Chondrocyte (in vitro differentiated cells): ENCODE measurements around the gene ABCB9. TPM values are rescaled to one million over a fixed set of nuclear protein-coding genes. Genes with fewer than 3 reads are reported as not detected.

Experiments used
- DNase-seq: peaks from one replicate; pipeline ENCODE4 v3.0.0; 2021; ENCODE audit warnings: mixed read lengths, low spot score
- H3K27ac Mint-ChIP-seq: one replicate; pipeline ENCODE4 v1.8.0; 2021; ENCODE audit warnings: mild to moderate bottlenecking, moderate library complexity, mixed read lengths; ENCODE audit not compliant: unreplicated experiment
- H3K27me3 Mint-ChIP-seq: 2 replicates; pipeline ENCODE4 v1.8.0; 2021; ENCODE audit warnings: low read depth, mixed read lengths
- H3K36me3 Mint-ChIP-seq: 2 replicates; pipeline ENCODE4 v1.8.0; 2021; ENCODE audit warnings: low read depth, mixed read lengths
- H3K4me1 Mint-ChIP-seq: 2 replicates; pipeline ENCODE4 v1.8.0; 2021; ENCODE audit warnings: low read depth, mild to moderate bottlenecking, mixed read lengths
- H3K4me3 Mint-ChIP-seq: one replicate; pipeline ENCODE4 v1.8.0; 2021; ENCODE audit warnings: mild to moderate bottlenecking, moderate library complexity, mixed read lengths; ENCODE audit not compliant: unreplicated experiment
- H3K9me3 Mint-ChIP-seq: 2 replicates; pipeline ENCODE4 v1.8.0; 2021; ENCODE audit warnings: low read depth, mixed read lengths
- total RNA-seq: library from RNA; stranded (reverse); gene quantifications from 3 replicates; pipeline ENCODE4 v1.2.1, GENCODE V29; 2021
- TF ChIP-seq, protein P1 (sequence below): fragments of 200-600 bp; sonication (generic); IDR thresholded peaks from 2 replicates; pipeline ENCODE4 v1.5.0; 2021; ENCODE audit warnings: antibody characterized with exemption, mild to moderate bottlenecking, moderate library complexity

Gene ABCB9
- total RNA-seq, 1 donor from 2014 or later = 14.2 TPM

DNA sequence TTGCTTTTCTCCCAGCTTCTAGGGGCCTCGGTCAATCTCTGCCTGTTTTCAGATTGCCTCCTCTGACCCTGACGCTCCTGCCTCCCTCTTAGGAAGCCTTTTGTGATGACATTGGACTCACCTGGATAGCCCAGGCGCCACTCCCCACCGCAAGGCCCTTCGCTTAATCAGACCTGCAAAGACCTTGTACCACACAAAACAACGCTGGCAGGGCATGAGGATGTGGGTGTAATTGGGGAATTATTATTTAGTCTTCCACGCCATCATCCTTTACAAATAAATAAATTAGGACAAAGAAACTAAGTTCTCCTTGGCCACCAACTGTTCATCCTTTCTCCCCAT lies 62.6 kb downstream of the ABCB9 start:
- Mint-ChIP-seq H3K27ac (no peak overlapping the region), H3K36me3 (no peaks in the 10 kb centered on the region), H3K9me3 (no peaks in the 10 kb centered on the region), H3K4me3 (no peak overlapping the region), H3K27me3 (no peaks in the 10 kb centered on the region), H3K4me1 (peaks cover 2% of the 10 kb centered on the region)
- DNase-seq = no peak
- TF ChIP-seq, protein P1, sequence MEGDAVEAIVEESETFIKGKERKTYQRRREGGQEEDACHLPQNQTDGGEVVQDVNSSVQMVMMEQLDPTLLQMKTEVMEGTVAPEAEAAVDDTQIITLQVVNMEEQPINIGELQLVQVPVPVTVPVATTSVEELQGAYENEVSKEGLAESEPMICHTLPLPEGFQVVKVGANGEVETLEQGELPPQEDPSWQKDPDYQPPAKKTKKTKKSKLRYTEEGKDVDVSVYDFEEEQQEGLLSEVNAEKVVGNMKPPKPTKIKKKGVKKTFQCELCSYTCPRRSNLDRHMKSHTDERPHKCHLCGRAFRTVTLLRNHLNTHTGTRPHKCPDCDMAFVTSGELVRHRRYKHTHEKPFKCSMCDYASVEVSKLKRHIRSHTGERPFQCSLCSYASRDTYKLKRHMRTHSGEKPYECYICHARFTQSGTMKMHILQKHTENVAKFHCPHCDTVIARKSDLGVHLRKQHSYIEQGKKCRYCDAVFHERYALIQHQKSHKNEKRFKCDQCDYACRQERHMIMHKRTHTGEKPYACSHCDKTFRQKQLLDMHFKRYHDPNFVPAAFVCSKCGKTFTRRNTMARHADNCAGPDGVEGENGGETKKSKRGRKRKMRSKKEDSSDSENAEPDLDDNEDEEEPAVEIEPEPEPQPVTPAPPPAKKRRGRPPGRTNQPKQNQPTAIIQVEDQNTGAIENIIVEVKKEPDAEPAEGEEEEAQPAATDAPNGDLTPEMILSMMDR = no peak

DNA sequence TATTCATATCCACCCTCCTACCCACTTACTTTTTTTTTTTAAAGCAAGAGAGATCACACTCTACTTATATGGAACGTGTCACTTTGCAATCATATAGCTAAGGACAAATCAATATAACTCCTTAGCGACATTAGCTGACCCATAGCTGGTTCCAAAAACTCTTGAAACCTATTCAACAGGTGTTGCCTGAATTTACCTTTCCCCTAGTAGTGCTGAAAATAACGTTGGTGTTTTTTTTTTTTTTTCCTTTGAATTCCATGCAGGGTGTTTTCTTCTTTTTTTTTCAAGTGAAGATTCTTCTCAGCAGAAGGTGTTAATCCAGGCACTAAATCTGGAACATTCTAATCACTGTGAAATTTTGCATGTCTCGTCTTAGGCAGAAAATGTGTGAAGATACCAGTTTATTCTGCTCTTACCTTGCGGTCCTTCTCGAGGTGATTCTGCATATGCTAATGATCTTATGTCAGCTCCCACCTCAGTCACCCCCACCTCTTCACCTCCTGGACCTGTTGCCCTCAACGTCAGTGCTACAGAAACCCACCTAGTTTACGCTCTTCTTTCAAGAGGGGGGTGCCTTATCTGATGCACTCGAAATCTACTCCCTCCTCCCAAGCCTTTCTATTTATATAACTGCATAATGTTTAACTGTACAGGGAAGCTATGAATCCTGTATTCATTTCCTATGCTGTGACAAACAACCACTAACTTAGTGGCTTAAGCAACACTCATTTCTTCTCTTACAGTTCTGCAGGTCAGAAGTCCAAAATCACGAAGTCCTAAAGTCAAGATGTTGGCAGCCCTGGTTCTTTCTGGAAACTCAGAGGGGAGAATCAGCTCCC lies 63.2 kb downstream of the ABCB9 start:
- Mint-ChIP-seq H3K4me3 (no peak overlapping the region), H3K27ac (no peak overlapping the region), H3K4me1 (peaks cover 6% of the 10 kb centered on the region), H3K27me3 (no peaks in the 10 kb centered on the region), H3K9me3 (no peaks in the 10 kb centered on the region), H3K36me3 (no peaks in the 10 kb centered on the region)
- TF ChIP-seq, protein P1 = no peak
- DNase-seq = no peak

DNA sequence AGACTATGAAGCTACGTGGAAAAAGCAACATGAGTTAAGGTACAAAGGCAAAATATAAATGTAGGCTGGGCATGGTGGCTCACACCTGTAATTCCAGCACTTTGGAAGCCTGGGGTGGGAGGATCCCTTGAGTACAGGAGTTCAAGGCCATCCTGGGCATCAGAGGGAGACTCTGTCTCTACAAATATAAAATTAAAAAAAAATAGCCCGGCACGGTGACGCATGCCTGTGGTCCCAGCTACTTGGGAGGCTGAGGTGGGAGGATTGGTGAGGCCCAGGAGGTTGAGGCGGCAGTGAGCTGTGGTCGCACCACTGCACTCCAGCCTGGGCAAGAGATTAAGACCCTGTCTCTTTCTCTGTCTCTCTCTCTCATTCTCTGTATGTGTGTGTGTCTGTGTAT lies 66.4 kb downstream of the ABCB9 start:
- Mint-ChIP-seq H3K9me3 (peaks cover 6% of the 10 kb centered on the region), H3K27ac (no peak overlapping the region), H3K4me3 (no peak overlapping the region), H3K4me1 (peaks cover 15% of the 10 kb centered on the region), H3K27me3 (no peaks in the 10 kb centered on the region), H3K36me3 (no peaks in the 10 kb centered on the region)
- TF ChIP-seq, protein P1 = no peak
- DNase-seq = no peak

DNA sequence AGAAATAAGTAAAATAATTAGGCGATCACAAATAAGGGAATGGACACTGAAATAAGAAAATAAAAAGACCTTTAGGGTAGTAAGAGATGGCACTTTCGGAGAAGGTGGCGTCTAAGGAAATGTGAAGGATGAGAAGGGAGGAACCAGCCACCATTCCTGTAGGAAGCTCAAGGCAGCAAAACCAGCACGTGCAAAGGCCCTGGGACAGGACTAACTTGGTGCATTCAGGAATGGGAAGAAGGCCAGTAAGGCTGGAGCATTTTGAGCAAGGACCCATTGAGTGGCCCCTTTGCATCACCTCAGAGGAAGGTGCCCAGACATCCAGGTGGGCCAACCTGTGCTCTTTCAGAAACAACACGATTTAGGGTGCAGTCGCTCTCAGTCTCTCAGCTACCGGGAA lies 69.6 kb downstream of the ABCB9 start:
- DNase-seq = no peak
- peak overlapping the region; percentile 93 for H3K4me3 Mint-ChIP-seq
- TF ChIP-seq, protein P1 = no peak
- H3K4me1 Mint-ChIP-seq = peaks cover 46% of the 10 kb centered on the region
- H3K9me3 Mint-ChIP-seq = peaks cover 6% of the 10 kb centered on the region
- no peak overlapping the region for H3K27ac Mint-ChIP-seq
- H3K27me3 Mint-ChIP-seq = no peaks in the 10 kb centered on the region
- H3K36me3 Mint-ChIP-seq = no peaks in the 10 kb centered on the region

DNA sequence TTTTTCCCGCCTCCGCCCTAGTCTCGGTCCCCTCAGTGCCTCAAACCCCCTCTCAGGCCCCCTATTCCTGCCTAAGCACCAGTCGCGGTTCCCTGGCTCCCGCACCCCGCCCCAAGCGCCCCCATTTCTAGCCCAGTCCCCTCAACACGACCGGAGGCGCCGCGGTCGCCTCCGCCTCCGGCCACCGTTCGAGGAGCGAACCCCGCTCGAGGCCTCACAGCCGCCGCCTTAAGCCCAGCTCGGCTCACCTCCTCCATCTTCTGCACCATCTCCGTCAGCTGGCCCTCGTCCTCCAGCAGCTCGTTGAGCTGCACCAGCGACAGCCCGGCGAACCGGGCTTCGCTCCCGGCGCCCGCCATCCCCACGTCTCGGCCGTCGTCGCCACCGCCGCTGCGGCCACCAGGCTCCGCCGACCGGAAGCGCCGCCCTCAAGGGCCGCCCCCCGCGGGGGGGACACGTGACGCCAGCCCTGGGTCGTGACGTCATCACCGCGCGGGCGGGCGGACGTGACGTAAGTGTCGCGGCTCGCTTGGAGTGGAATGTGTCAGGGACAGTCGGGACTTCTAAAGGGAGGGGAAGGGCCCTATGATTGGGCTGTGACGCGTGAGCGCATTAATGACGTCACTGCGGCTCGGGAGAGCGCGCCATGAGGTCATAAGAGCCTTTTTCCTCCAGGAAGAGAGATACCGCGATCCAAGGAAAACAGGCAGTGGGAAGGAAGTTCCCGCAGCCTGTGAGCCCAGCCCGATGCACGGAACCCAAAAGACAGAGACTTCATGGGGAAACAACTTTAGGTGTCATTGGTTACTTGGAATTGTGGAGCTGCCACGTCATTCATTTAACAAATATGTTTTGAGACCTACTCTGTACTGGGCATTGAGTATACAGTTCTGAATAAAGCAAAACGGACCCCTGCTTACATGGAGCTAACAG lies 70.3 kb downstream of the ABCB9 start, which contains the start of gene VPS37B:
Gene VPS37B, minus strand, starts transcription at position 421 of the 933 bp plus-strand sequence. Its CDS starts 62 bp downstream, at position 359.
- H3K9me3 Mint-ChIP-seq = peaks cover 6% of the 10 kb centered on the region
- no peaks in the 10 kb centered on the region for H3K27me3 Mint-ChIP-seq
- peak within 1 kb of the TSS; percentile 94 for H3K27ac Mint-ChIP-seq
- DNase-seq = no peak
- H3K4me3 Mint-ChIP-seq = peak within 1 kb of the TSS; percentile 93
- no peaks in the 10 kb centered on the region for H3K36me3 Mint-ChIP-seq
- TF ChIP-seq, protein P1 = no peak
- peaks cover 52% of the 10 kb centered on the region for H3K4me1 Mint-ChIP-seq
